DOHH2 (cell line): ENCODE measurements around the gene GDNF.

Experiments used
- H3F3A ChIP-seq: fragments of 200-600 bp; sonication (generic), shearing (Covaris generic); 2 replicates; pipeline ENCODE4 v1.6.0; 2016; ENCODE audit warnings: antibody characterized with exemption, mild to moderate bottlenecking; ENCODE audit not compliant: control insufficient read depth, insufficient read depth
- H3K27ac ChIP-seq: fragments of 200-600 bp; sonication (generic); 2 replicates; pipeline ENCODE4 v1.5.1; 2014; ENCODE audit warnings: low read depth, mild to moderate bottlenecking, low read length, moderate library complexity
- H3K27me3 ChIP-seq: fragments of 200-600 bp; sonication (generic); 2 replicates; pipeline ENCODE4 v1.6.1; 2014; ENCODE audit warnings: mild to moderate bottlenecking, low read length, mixed read lengths; ENCODE audit not compliant: control insufficient read depth
- H3K36me3 ChIP-seq: fragments of 200-600 bp; sonication (generic); 2 replicates; pipeline ENCODE4 v1.6.1; 2014; ENCODE audit warnings: mild to moderate bottlenecking, low read length, moderate library complexity, mixed read lengths; ENCODE audit not compliant: control insufficient read depth
- H3K4me1 ChIP-seq: fragments of 200-600 bp; sonication (generic); 2 replicates; pipeline ENCODE4 v1.6.1; 2014; ENCODE audit warnings: mild to moderate bottlenecking, low read length, mixed read lengths; ENCODE audit not compliant: control insufficient read depth
- H3K4me2 ChIP-seq: fragments of 200-600 bp; sonication (generic); 2 replicates; pipeline ENCODE4 v1.6.0; 2014; ENCODE audit warnings: mild to moderate bottlenecking, low read length, moderate library complexity
- H3K4me3 ChIP-seq: fragments of 200-600 bp; sonication (generic); 2 replicates; pipeline ENCODE4 v1.5.1; 2014; ENCODE audit warnings: mild to moderate bottlenecking, low read length, mixed read lengths
- H3K79me2 ChIP-seq: fragments of 200-600 bp; sonication (generic); 2 replicates; pipeline ENCODE4 v1.6.1; 2014; ENCODE audit warnings: mild to moderate bottlenecking, low read length, mixed read lengths; ENCODE audit not compliant: control insufficient read depth
- H3K9me2 ChIP-seq: fragments of 200-600 bp; sonication (generic); replicated peaks from 2 replicates; pipeline ENCODE4 v1.6.1; 2014; ENCODE audit warnings: mild to moderate bottlenecking, low read length, mixed read lengths; ENCODE audit not compliant: control insufficient read depth
- H3K9me3 ChIP-seq: fragments of 200-600 bp; sonication (generic); 2 replicates; pipeline ENCODE4 v1.6.1; 2014; ENCODE audit warnings: antibody characterized with exemption, low read length, mixed read lengths; ENCODE audit not compliant: control insufficient read depth, insufficient read depth
- H4K20me1 ChIP-seq: fragments of 200-600 bp; sonication (generic); 2 replicates; pipeline ENCODE4 v1.6.0; 2014; ENCODE audit warnings: low read depth, mild to moderate bottlenecking, antibody characterized with exemption, low read length, moderate library complexity; ENCODE audit not compliant: control insufficient read depth, insufficient read depth
- CTCF ChIP-seq: fragments of 200-600 bp; sonication (generic); IDR thresholded peaks from one replicate; pipeline ENCODE4 v1.5.1; 2014; ENCODE audit warnings: antibody characterized with exemption, mild to moderate bottlenecking, low read depth, low read length; ENCODE audit not compliant: poor library complexity, severe bottlenecking
- EZH2phosphoT487 ChIP-seq: fragments of 200-600 bp; sonication (generic); IDR thresholded peaks from 2 replicates; pipeline ENCODE4 v1.6.1; 2017; ENCODE audit warnings: borderline replicate concordance, mild to moderate bottlenecking, antibody characterized with exemption, low read length, moderate library complexity, mixed read lengths

GDNF gene

GRCh38 chr5:37770786-37771185 is 69.1 kb downstream of the GDNF start:
- no peaks in the 10 kb centered on the region for H3K27me3 ChIP-seq

GRCh38 chr5:37769840-37770239 is 70.0 kb downstream of the GDNF start:
- Histone ChIP-seq H3K9me2 (no peaks in the 10 kb centered on the region), H4K20me1 (no peaks in the 10 kb centered on the region), H3K4me2 (no peak overlapping the region), H3K36me3 (no peaks in the 10 kb centered on the region), H3K27me3 (no peaks in the 10 kb centered on the region), H3F3A (no peaks in the 10 kb centered on the region), H3K27ac (no peak overlapping the region), H3K79me2 (no peaks in the 10 kb centered on the region), H3K9me3 (peaks cover 15% of the 10 kb centered on the region; the same call in 1 of the 2 replicates), H3K4me3 (no peak overlapping the region), H3K4me1 (no peaks in the 10 kb centered on the region)
- TF ChIP-seq EZH2phosphoT487 (no peak), CTCF (no peak)

More at GRCh38 chr5:37770786-37771185, 69.1 kb downstream of the GDNF start:
- no peaks in the 10 kb centered on the region for H3K9me2 ChIP-seq
- no peaks in the 10 kb centered on the region for H3K36me3 ChIP-seq
- no peak overlapping the region for H3K4me2 ChIP-seq
- no peaks in the 10 kb centered on the region for H3K4me1 ChIP-seq
- peaks cover 15% of the 10 kb centered on the region; the same call in 1 of the 2 replicates for H3K9me3 ChIP-seq
- no peak overlapping the region for H3K27ac ChIP-seq
- no peaks in the 10 kb centered on the region for H4K20me1 ChIP-seq
- H3F3A ChIP-seq, result no peaks in the 10 kb centered on the region
- no peaks in the 10 kb centered on the region for H3K79me2 ChIP-seq
- TF ChIP-seq CTCF (no peak), EZH2phosphoT487 (no peak)
- H3K4me3 ChIP-seq, result no peak overlapping the region

- Histone ChIP-seq H3K4me2 (no peak overlapping the region), H3K9me2 (no peaks in the 10 kb centered on the region), H4K20me1 (no peaks in the 10 kb centered on the region), H3K4me1 (no peaks in the 10 kb centered on the region), H3K79me2 (no peaks in the 10 kb centered on the region), H3K36me3 (no peaks in the 10 kb centered on the region), H3K27ac (no peak overlapping the region), H3F3A (no peaks in the 10 kb centered on the region), H3K27me3 (no peaks in the 10 kb centered on the region), H3K4me3 (no peak overlapping the region), H3K9me3 (peaks cover 11% of the 10 kb centered on the region; the same call in 1 of the 2 replicates)
- TF ChIP-seq CTCF (no peak), EZH2phosphoT487 (no peak)
These were observed 70.7 kb downstream of the GDNF start for GRCh38 chr5:37769108-37769507.
